Erythroblast (primary cell): ENCODE data around the gene ARHGEF4.
"Not testable (repeated sequence)": the region's sequence is repeated elsewhere in the genome, so short reads cannot be mapped to it uniquely, and the experiment has no call there.

Source experiments
- DNase-seq, 2 experiments: peaks; one replicate each; lab custom pipeline; 2025; lab: John Stamatoyannopoulos, UW
- GATA1 ChIP-seq: IDR thresholded peaks from 2 replicates; pipeline ENCODE4 v1.6.1; 2011; ENCODE audit warnings: low read depth, mild to moderate bottlenecking, control low read depth, low read length, moderate library complexity
- POLR2A ChIP-seq: IDR thresholded peaks from 2 replicates; pipeline ENCODE4 v1.6.1; 2011; ENCODE audit warnings: mild to moderate bottlenecking, low read length

Gene ARHGEF4

GRCh38 chr2:130977461-130978050, 140.8 kb downstream of the ARHGEF4 start:
- TF ChIP-seq POLR2A (no peak), GATA1 (no peak)
- DNase-seq, result no peak

GRCh38 chr2:130981667-130982066, 145.0 kb downstream of the ARHGEF4 start:
- no peak for TF ChIP-seq GATA1
- no peak for TF ChIP-seq POLR2A
- no peak for DNase-seq

- TF ChIP-seq POLR2A, result no peak
- TF ChIP-seq GATA1, result no peak
- no peak for DNase-seq
Observed at GRCh38 chr2:130985206-130985780, 148.6 kb downstream of the ARHGEF4 start.

- no peak for DNase-seq
- TF ChIP-seq POLR2A (no peak), GATA1 (no peak)
Observed at GRCh38 chr2:130985831-130986649, 149.3 kb downstream of the ARHGEF4 start.

GRCh38 chr2:130986890-130987493, 150.3 kb downstream of the ARHGEF4 start:
- TF ChIP-seq POLR2A (no peak), GATA1 (no peak)

GRCh38 chr2:130987519-130988425, 151.1 kb downstream of the ARHGEF4 start:
- TF ChIP-seq GATA1, result no peak
- no peak for TF ChIP-seq POLR2A
- DNase-seq, result no peak

More at GRCh38 chr2:130986890-130987493, 150.3 kb downstream of the ARHGEF4 start:
- no peak for DNase-seq

- not testable (repeated sequence) for DNase-seq
Observed at GRCh38 chr2:130991446-130991845, 154.7 kb downstream of the ARHGEF4 start.

GRCh38 chr2:130992003-130992402, 155.3 kb downstream of the ARHGEF4 start:
- DNase-seq, result not testable (repeated sequence)

- no peak for DNase-seq
- TF ChIP-seq GATA1, result no peak
- no peak for TF ChIP-seq POLR2A
Observed at GRCh38 chr2:130996691-130997090, 160.0 kb downstream of the ARHGEF4 start.

- no peak for TF ChIP-seq POLR2A
- no peak for TF ChIP-seq GATA1
- DNase-seq, result no peak
Observed at GRCh38 chr2:130997198-130997597, 160.5 kb downstream of the ARHGEF4 start.

GRCh38 chr2:130998561-130998960, 161.8 kb downstream of the ARHGEF4 start:
- no peak for DNase-seq
- TF ChIP-seq GATA1 (no peak), POLR2A (no peak)

- TF ChIP-seq POLR2A (no peak), GATA1 (no peak)
- no peak for DNase-seq
Observed at GRCh38 chr2:131004446-131005209, 167.9 kb downstream of the ARHGEF4 start.
